Heart left ventricle (tissue), 13 donors: ENCODE results near the gene ZNF621.

Experiments used
- POLR2A ChIP-seq, 2 donors: fragments of 450-650 bp; IDR thresholded peaks; one replicate each; pipeline ENCODE4 v1.6.1; 2017; ENCODE audit warnings: antibody characterized with exemption in 2 of 2, mild to moderate bottlenecking in 2 of 2, moderate library complexity in 2 of 2
- TF ChIP-seq, protein P1 (sequence below), 12 donors: fragments of 200-600 bp; sonication (generic) in 4 of 12; IDR thresholded peaks; one replicate each; pipeline versions ENCODE4 v1.5.0 to v1.8.0; 2018 to 2022; ENCODE audit warnings: antibody characterized with exemption in 12 of 12, mild to moderate bottlenecking in 5 of 12
- donor health status: ischemic (EF 13 %, LVEDD 7.1; RV severe dilation, severe dysfunction).
- donor health status: DM: no; HTN: yes; CAD: no.
- donor health status: DM: no; HTN: no; CAD: no.
- donor health status: ischemic (EF 25% LVEDD 6.9; RV normal size, moderate dysfunction).
- donor health status: ischemic (EF 25% LVEDD 5.7; RV mildly dilated, moderate dysfunction).
- donor health status: ischemic (EF 35%, LVEDD 5.7; RV mildly dilated, moderate dysfunction).
- donor health status: nonischemic (EF 11% LVEDD 7.7; RV severe dilation, severe dysfunction).
- donor health status: DM: yes; HTN: yes; CAD: no.
- donor health status: PGD.
- donor health status: ischemic (EF 29% LVEDD 5.4; RV normal size, mild dysfunction).
- donor health status: nonischemic (EF 23%, LVEDD 6.1; RV moderate dilation, normal function).

DNA sequence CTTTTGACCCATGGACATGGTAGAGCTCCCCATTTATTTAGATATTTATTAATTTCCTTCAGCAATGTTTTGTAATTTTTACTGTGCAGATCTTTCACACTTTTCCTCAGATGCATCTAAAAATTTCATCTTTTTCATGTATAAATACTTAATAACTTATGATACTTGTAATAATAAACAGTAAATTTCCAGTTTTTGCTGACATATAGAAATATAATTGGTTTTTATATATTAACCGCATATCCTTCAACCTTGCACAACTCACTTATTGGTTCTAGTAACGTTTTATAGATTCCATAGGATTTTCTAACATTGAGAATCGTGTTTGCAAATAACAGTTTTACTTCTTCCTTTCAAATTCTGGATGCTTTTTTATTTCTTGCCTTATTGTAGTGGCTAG, 3.5 kb upstream of the ZNF621 start:
- TF ChIP-seq, protein P1, sequence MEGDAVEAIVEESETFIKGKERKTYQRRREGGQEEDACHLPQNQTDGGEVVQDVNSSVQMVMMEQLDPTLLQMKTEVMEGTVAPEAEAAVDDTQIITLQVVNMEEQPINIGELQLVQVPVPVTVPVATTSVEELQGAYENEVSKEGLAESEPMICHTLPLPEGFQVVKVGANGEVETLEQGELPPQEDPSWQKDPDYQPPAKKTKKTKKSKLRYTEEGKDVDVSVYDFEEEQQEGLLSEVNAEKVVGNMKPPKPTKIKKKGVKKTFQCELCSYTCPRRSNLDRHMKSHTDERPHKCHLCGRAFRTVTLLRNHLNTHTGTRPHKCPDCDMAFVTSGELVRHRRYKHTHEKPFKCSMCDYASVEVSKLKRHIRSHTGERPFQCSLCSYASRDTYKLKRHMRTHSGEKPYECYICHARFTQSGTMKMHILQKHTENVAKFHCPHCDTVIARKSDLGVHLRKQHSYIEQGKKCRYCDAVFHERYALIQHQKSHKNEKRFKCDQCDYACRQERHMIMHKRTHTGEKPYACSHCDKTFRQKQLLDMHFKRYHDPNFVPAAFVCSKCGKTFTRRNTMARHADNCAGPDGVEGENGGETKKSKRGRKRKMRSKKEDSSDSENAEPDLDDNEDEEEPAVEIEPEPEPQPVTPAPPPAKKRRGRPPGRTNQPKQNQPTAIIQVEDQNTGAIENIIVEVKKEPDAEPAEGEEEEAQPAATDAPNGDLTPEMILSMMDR (IDR thresholded peaks at IDR 0.05): no peak
- TF ChIP-seq POLR2A (IDR thresholded peaks at IDR 0.05): no peak
